Prostate gland (tissue), 2 donors: ENCODE data around the gene SLC35E3. TPM values are rescaled to one million over a fixed set of nuclear protein-coding genes. Genes with fewer than 3 reads are reported as not detected.

Experiments
- DNase-seq: peaks from one replicate; pipeline ENCODE4 v3.0.0-alpha.2; 2019; ENCODE audit warnings: low spot score
- H3K27ac ChIP-seq, 2 donors: fragments of 200-600 bp; sonication (generic); 2 replicates each; pipeline ENCODE4 v1.5.1; 2017 to 2019
- H3K27me3 ChIP-seq: fragments of 200-600 bp; sonication (generic); replicated peaks from 2 replicates; pipeline ENCODE4 v1.5.1; 2019; ENCODE audit not compliant: insufficient read depth
- H3K36me3 ChIP-seq, 2 donors: fragments of 200-600 bp; sonication (generic); 1 replicate in 1 of 2; 2 replicates in 1 of 2; pipeline versions ENCODE4 v1.5.1 to v1.8.1; 2017 to 2019
- H3K4me1 ChIP-seq: fragments of 200-600 bp; sonication (generic); replicated peaks from 2 replicates; pipeline ENCODE4 v1.5.1; 2019
- H3K4me3 ChIP-seq, 2 donors: fragments of 200-600 bp; sonication (generic); 2 replicates each; pipeline ENCODE4 v1.5.1; 2017 to 2019
- H3K9me3 ChIP-seq: fragments of 200-600 bp; sonication (generic); 2 replicates; pipeline ENCODE4 v1.5.1; 2017
- POLR2A ChIP-seq: fragments of 450-650 bp; IDR thresholded peaks from one replicate; pipeline ENCODE4 v1.6.1; 2016; ENCODE audit warnings: antibody characterized with exemption, mild to moderate bottlenecking
- POLR2AphosphoS5 ChIP-seq: sonication (generic); formaldehyde crosslinking; IDR thresholded peaks from one replicate; pipeline ENCODE4 v1.6.1; 2017; ENCODE audit warnings: antibody characterized with exemption
- WGBS: methylation state at CpG from one replicate; pipeline ENCODE4 v1.1.5; 2018; 5-methylcytosine and 5-hydroxymethylcytosine counted together
- intact Hi-C: fragments of 100-400 bp; cut with DNase I; formaldehyde crosslinking; loops from one replicate; pipeline ENCODE4 v1.14.2; 2022
- total RNA-seq, 2 donors: library from RNA; depleted of rRNA; stranded (reverse); fragments of >200 nt; gene quantifications; one replicate each; pipeline ENCODE4 v1.1.0, GENCODE V29; 2016
- TF ChIP-seq, protein P1 (sequence below), 4 experiments: fragments of 200-600 bp in 2 of 4; fragments of 450-650 bp in 2 of 4; sonication (generic) in 2 of 4; IDR thresholded peaks; 1 replicate in 3 of 4; 2 replicates in 1 of 4; pipeline ENCODE4 v1.5.1; 2016 to 2019; ENCODE audit warnings: antibody characterized with exemption in 4 of 4, mild to moderate bottlenecking in 2 of 4, moderate library complexity in 2 of 4

Gene SLC35E3
- total RNA-seq, 2 donors from 2014 or later: 8.9 to 10.3 TPM

DNA sequence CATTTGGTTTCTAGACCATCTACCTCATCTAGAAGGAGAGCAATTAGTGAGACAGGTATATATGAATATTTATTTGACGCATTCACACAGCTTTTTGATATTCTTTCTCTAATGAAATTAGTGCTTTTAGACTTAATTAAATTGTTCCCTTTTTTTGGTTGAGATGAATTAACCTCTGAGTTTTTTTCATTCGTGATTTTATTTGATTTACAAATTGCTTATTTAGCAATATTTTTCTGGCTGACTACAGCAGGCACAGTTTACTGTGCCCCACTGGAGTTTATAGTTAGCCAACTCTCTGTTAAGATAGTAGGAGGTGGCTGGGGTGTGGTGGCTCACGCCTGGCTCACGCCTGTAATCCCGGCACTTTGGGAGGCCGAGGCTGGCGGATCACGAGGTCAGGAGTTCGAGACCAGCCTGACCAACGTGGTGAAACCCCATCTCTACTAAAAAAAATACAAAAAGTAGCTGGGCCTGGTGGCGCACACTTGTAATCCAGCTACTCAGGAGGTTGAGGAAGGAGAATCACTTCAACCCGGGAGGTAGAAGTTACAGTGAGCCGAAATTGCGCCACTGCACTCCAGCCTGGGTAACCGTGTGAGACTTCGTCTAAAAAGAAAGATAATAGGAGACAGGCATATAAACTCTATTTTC is 78.7 kb downstream of the SLC35E3 start:
- H3K9me3 ChIP-seq: no peaks in the 10 kb centered on the region
- H3K27ac ChIP-seq: no peak overlapping the region
- H3K4me3 ChIP-seq: no peak overlapping the region
- H3K27me3 ChIP-seq: no peaks in the 10 kb centered on the region
- DNase-seq: no peak
- TF ChIP-seq POLR2AphosphoS5 (no peak), POLR2A (no peak)
- TF ChIP-seq, protein P1, sequence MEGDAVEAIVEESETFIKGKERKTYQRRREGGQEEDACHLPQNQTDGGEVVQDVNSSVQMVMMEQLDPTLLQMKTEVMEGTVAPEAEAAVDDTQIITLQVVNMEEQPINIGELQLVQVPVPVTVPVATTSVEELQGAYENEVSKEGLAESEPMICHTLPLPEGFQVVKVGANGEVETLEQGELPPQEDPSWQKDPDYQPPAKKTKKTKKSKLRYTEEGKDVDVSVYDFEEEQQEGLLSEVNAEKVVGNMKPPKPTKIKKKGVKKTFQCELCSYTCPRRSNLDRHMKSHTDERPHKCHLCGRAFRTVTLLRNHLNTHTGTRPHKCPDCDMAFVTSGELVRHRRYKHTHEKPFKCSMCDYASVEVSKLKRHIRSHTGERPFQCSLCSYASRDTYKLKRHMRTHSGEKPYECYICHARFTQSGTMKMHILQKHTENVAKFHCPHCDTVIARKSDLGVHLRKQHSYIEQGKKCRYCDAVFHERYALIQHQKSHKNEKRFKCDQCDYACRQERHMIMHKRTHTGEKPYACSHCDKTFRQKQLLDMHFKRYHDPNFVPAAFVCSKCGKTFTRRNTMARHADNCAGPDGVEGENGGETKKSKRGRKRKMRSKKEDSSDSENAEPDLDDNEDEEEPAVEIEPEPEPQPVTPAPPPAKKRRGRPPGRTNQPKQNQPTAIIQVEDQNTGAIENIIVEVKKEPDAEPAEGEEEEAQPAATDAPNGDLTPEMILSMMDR (IDR thresholded peaks at IDR 0.05): no peak
- 96% methylated on average over 16 of the region's 16 CpGs for WGBS
- intact Hi-C loops: no loop called here
- H3K4me1 ChIP-seq: no peaks in the 10 kb centered on the region
- peaks cover 2 to 4% of the 10 kb centered on the region in 2 donors for H3K36me3 ChIP-seq

DNA sequence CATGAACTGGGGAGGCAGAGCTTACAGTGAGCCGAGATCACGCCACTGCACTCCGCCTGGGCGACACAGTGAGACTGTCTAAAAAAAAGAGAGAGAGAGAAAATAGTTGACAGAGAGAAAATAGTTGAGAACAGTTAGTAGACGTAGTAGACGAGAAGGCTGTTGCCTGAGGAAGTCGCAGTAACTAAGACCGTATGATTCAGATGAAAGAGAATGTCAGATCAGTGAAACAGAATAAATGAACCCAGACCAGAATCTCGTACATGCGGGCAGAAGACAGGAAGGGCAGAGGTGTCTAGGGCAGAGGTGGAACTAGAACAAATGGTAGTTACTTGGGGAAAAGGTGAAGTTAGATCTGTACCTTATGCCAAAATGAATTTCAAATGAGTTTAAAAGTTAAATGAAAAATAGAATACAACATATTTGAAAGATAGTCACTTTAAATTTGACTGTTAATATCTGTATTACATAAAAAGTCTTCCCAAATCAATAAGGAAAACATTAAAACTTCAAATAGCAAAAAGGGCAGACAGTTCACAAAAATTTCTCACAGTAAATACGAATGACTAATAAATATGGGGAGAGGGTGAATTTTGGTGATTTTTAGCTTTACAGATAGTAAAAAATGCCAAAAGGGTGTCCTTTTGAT is 79.7 kb downstream of the SLC35E3 start:
- Histone ChIP-seq H3K27me3 (no peaks in the 10 kb centered on the region), H3K9me3 (no peaks in the 10 kb centered on the region), H3K4me3 (no peak overlapping the region), H3K36me3 (peaks cover 0 to 4% of the 10 kb centered on the region in 2 donors), H3K4me1 (no peaks in the 10 kb centered on the region), H3K27ac (no peak overlapping the region)
- DNase-seq: no peak
- 96% methylated on average over 11 of the region's 11 CpGs for WGBS
- no peak for TF ChIP-seq POLR2AphosphoS5
- no peak for TF ChIP-seq POLR2A
- TF ChIP-seq, protein P1 (IDR thresholded peaks at IDR 0.05): no peak
- intact Hi-C loops: no loop called here

DNA sequence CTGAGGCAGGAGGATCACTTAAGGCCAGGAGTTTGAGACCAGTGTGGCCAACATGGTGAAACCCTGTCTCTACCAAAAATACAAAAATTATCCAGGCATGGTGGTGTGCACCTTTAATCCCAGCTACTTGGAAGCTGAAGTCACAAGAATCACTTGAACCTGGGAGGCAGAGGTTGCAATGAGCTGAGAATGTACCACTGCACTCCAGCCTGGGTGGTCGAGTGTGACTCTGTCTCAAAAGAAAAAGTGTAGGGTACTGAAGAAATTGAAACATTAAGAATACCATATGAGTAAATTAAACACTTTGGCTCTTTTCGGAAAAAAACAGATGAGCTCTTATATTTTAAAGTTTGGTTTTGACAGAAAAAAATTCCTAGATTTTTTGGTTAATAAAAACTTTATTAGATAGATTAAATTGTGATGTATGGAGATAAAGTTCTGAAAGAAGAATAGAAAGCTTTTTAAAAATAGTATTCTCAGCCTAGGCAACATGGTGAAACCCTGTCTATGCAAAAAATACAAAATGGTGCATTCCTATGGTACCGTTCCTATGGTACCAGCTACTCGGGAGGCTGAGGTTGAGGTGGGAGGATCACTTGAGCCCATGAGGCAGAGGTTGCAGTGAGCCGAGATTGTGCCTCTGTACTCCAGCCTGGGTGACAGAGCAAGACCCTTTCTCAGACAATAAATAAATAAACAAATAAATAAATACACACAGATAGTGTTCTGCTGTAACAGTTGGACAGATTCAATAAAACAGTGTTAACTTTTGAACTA is 82.1 kb downstream of the SLC35E3 start:
- H3K4me3 ChIP-seq: no peak overlapping the region
- WGBS: 77% methylated on average over 5 of the region's 5 CpGs

DNA sequence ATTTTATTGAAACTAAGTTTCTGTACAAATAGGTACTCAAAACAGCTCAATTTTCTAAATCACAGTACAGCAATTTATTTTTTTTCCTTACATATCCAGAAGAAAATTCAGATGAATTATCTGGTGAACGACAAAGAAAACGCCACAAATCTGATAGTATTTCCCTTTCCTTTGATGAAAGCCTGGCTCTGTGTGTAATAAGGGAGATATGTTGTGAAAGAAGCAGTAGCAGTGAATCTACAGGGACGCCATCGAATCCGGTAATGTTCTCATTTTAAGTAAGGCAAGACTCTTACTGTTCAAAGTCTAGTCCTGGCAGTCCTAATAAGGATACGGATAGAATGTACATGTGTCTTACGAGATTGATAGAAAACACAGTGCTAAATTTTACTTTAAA is 82.7 kb downstream of the SLC35E3 start:
- intact Hi-C loops: no loop called here
- WGBS: 89% methylated on average over 7 of the region's 7 CpGs
- Histone ChIP-seq H3K27me3 (no peaks in the 10 kb centered on the region), H3K4me1 (no peaks in the 10 kb centered on the region), H3K9me3 (no peaks in the 10 kb centered on the region), H3K4me3 (no peak overlapping the region), H3K27ac (no peak overlapping the region), H3K36me3 (no peaks in the 10 kb centered on the region)
- no peak for DNase-seq
- TF ChIP-seq, protein P1 (IDR thresholded peaks at IDR 0.05): no peak
- no peak for TF ChIP-seq POLR2A
- TF ChIP-seq POLR2AphosphoS5: no peak

More for the DNA sequence above, 82.1 kb downstream of the SLC35E3 start:
- Histone ChIP-seq H3K36me3 (no peaks in the 10 kb centered on the region), H3K27me3 (no peaks in the 10 kb centered on the region), H3K27ac (no peak overlapping the region), H3K4me1 (no peaks in the 10 kb centered on the region), H3K9me3 (no peaks in the 10 kb centered on the region)
- intact Hi-C loops: no loop called here
- no peak for DNase-seq
- TF ChIP-seq POLR2A (no peak), POLR2AphosphoS5 (no peak)
- TF ChIP-seq, protein P1 (IDR thresholded peaks at IDR 0.05): no peak

Other genes with a start within 250 kb of the SLC35E3 start
- 100 to 1,000 TPM; 105 to 145 TPM for gene RAP1B, start 135.3 kb upstream of the SLC35E3 start, total RNA-seq
- gene NUP107, start 59.2 kb upstream of the SLC35E3 start, total RNA-seq: 10 to 100 TPM; 27.9 to 37.0 TPM
- 10 to 100 TPM; 36.1 to 95.6 TPM for gene MDM2, start 62.0 kb downstream of the SLC35E3 start, total RNA-seq
- gene CPM, start 187.0 kb downstream of the SLC35E3 start, total RNA-seq: 10 to 100 TPM; 68.4 TPM